ENCODE measurements around the gene SEPTIN5.
A peak's percentile ranks its signal among the peaks of the same experiment; 100 is the strongest.

Gene SEPTIN5

GRCh38 chr22:19763458-19764298, 49.4 kb downstream of the SEPTIN5 start:
- DNase-seq: no peak

GRCh38 chr22:19764299-19764593, 49.9 kb downstream of the SEPTIN5 start:
- DNase-seq: no peak

GRCh38 chr22:19764636-19765476, 50.6 kb downstream of the SEPTIN5 start:
- DNase-seq: no peak

- DNase-seq: no peak
Measured at GRCh38 chr22:19765477-19766239, 51.4 kb downstream of the SEPTIN5 start.

GRCh38 chr22:19766240-19766510, 51.9 kb downstream of the SEPTIN5 start:
- no peak for DNase-seq

GRCh38 chr22:19766511-19767426, 52.5 kb downstream of the SEPTIN5 start:
- peak; percentile 73 for DNase-seq

GRCh38 chr22:19767427-19768341, 53.4 kb downstream of the SEPTIN5 start:
- no peak for DNase-seq

GRCh38 chr22:19769393-19769715, 55.1 kb downstream of the SEPTIN5 start:
- DNase-seq: no peak

GRCh38 chr22:19770349-19771220, 56.3 kb downstream of the SEPTIN5 start:
- no peak for DNase-seq

GRCh38 chr22:19772422-19772672, 58.0 kb downstream of the SEPTIN5 start:
- DNase-seq: no peak
